Activated CD8-positive, alpha-beta memory T cell treated with anti-CD3 and anti-CD28 coated beads for 1 hour (primary cell): ENCODE results near the gene PIGL.
"Not testable (repeated sequence)": the region's sequence is repeated elsewhere in the genome, so short reads cannot be mapped to it uniquely, and the experiment has no call there.

Experiments used
- DNase-seq, 2 donors: peaks; one replicate each; pipeline ENCODE4 v3.0.0-alpha.2; 2020; ENCODE audit warnings: low read depth in 1 of 2; ENCODE audit errors: extremely low read depth in 1 of 2

Gene PIGL

GRCh38 chr17:16273499-16273898 lies 56.5 kb downstream of the PIGL start:
- no peak for DNase-seq

DNA sequence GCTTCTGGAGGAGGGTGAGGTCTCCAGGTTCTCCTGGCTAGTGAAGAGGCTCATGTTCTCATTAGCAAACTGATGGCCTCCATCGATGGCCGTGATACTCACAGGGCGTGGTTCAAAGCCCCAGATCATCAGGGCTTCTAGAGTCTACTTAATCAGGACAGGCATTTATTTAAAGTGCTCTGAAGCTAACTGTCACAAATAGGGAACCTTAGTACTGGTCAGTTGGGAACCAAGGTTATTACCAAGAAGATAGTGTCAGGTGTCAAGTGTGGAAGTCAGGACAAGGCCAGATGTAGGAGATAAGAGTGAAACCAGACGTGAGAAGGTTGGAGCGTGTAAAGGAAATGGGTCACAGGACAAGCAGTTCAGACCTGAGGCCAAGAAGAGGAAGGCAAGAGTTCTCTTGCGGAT lies 56.9 kb downstream of the PIGL start:
- DNase-seq = no peak

DNA sequence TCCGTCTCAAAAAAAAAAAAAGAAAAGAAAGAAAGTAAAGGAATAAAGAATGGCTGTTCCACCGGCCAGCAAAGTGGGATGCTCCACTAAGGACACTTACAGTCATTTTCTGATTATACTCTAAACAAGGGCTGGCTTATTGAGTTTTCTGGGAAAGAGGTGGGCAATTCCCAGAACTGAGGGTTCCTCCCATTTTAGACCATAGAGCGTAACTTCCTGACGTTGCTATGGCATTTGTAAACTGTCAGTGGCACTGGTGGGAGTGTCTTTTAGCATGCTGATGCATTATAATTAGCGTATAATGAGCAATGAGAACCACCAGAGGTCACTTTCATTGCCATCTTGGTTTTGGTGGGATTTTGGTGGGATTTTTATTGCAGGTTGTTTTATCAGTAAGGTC lies 58.0 kb downstream of the PIGL start:
- no peak for DNase-seq

GRCh38 chr17:16277163-16277562 lies 60.2 kb downstream of the PIGL start:
- no peak for DNase-seq

GRCh38 chr17:16281351-16281750 lies 64.3 kb downstream of the PIGL start:
- no peak for DNase-seq

DNA sequence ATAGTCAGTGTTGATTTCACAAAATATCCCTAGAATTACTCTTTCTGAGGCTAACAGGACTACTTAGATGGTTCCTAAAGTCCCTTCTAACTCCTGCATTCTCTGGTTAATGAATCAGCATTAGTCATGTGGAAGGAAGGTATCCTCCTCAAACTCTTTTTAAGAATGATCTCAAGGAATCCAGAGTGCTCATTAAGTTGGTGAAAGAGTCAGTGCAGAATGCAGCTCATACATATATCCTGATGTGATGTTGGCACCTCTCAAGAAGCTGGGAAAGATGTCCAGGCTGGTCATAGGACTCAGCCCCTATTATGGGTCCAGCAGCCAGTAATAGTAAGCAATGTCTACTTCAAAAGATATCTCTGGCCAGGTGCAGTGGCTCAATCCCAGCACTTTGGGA lies 65.5 kb downstream of the PIGL start:
- no peak for DNase-seq

DNA sequence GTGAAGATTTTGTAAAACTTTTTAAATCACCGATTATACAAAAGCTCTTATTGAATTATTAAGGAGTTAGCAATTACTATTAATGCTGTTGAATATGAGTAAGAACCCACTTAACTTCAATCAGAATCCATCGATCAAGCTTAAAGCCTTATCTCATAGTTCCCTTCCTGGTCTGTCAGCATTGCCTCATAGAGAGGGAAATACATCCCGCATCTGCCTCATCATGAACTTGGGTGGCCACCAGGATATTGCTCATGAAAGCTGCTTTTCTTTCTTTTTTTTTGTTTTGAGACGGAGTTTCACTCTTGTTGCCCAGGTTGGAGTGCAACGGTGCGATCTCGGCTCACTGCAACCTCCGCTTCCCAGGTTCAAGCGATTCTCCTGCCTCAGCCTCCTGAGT lies 66.7 kb downstream of the PIGL start:
- DNase-seq = no peak

- no peak for DNase-seq
These were observed 68.6 kb downstream of the PIGL start for GRCh38 chr17:16285646-16286008.

DNA sequence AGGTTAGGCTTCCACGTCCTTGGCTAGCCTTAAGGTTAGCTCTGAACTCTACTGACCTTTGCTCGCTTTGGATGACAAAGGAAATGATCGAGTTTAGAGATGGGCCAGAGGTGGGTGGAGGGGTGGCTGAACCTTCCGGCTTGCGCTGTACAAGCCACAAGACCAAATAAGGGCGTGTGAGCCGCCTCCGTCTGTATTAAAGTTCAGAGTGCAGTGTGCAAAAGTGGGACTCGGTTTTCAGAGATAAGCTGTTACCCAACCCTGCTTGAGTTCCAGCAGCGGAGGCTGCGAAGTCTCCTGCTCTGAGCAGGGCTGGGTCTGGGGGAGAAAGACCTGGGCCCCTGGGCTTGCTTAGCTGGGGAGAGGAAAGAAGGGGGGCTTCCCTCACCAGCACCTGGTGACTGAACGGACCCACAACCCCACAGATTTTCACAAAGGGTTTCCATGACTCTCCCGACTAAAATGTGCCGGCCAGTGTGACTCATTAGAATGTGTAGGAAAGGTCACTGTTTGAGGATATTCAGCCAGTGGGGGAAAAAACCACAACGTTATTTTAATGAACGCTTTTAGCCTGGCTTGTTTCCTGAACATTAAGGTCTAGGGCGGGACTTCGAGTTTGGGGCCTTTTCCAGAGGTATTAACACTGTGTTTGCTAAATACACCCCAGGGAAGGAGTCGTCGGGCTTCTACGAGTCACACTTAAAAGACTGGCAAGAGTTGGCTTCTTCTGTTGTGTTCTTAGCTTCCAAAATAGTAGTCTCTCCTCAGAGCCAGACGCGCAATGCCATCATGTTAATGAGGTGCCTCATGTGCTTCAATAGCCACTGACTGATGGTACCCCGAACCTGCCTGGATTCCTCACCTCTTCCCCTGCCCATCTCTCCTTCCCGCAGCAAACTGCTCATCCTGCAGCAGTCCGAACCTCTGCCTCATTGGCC lies 69.3 kb downstream of the PIGL start:
- peak; percentile 34 to 51 for DNase-seq

DNA sequence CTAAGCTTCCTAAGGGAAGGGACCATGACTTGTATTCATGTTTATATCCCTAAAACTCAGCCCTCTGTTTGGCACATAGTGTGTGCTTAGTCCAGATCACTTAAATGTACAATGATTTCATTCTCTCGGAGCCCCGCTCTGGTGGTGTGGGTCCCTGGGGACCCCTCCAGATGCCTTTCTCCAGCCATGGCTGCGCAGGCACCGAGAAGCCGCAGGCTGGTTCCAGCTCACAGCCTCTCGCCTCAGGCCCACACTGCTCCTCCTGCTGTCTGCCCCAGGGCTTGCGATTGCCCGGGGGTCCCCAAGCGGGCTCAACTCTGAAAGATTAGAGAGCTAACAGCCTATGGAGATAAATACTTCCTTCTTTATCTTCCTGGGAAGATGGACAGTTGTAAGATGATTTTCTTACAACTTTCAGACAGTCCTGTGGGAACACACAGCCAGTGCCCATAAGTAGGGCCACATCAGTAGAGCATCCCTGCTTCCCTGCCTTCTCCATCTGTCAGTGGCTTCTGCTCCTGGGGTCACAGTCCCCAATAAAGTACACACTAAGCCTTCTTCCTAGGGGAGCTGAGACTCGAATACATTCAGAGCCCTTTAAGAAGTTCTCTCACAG lies 70.0 kb downstream of the PIGL start:
- no peak for DNase-seq

GRCh38 chr17:16287563-16288027 lies 70.6 kb downstream of the PIGL start:
- no peak for DNase-seq

DNA sequence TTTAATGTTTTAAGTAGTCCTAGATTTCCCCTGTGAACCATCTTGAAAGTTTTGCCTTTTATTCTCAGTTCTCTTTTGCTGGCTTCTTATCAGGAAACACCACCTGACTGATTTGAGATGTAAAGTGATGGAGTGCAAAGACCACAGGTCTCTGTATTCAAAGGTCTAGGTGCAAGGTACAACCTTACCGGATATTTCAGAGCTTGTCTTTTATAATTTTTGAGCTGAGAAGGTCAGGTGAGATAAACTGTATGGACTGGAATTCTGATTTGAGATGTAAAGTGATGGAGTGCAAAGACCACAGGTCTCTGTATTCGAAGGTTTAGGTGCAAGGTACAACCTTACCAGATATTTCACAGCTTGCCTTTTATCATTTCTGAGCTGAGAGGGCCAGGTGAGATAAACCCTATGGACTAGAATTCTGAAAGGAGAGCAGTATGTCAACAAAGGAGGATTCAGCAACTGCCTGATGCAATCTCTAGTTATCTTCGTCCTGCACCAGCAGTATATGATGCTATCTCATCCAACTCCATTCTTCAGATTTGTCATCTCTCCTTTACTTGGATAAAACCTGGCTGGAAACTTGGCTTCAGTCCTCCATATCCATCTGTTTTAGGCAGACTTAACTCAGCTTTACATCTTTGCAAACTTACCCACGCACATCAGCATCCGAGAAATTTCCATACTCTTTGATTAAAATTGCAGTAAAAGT lies 72.0 kb downstream of the PIGL start:
- no peak for DNase-seq

DNA sequence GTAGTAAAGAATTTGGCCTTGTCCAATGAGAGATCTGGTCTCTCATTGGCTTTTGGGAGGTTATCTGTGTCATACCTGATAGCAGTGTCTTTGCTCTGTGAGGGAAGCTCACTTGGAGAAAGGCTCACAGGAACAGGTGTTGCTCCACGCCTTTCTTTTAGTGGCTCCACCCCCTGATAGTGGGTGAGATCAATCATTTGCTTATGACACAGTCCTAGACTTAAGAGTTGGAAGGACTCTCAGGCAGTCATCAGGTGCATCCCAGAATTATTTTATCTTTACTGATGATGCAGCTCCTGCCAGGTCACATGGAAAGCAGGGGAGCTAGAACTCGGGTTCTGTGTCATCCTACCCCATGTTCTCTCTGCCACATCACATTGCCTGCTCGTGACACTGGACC lies 76.9 kb downstream of the PIGL start:
- no peak for DNase-seq

DNA sequence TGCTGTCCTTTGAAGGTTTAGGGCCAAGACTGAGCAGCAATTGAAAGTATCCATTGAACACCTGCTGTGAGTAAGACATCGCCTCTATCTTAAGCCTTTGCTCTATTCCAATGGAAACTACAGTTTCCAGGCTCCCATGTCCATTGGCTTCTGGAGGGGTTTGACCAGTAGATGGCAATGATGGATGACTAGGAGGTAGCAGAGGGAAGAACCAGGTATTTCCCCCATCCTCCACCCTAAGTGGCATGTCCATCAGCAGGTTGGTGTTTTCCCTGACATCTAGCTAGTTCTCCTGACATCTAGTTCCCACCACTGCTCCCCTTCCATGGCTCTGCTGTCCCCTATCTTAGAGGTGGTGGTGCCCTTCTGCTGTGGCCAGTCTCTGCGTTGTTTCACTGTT lies 77.5 kb downstream of the PIGL start:
- no peak for DNase-seq

DNA sequence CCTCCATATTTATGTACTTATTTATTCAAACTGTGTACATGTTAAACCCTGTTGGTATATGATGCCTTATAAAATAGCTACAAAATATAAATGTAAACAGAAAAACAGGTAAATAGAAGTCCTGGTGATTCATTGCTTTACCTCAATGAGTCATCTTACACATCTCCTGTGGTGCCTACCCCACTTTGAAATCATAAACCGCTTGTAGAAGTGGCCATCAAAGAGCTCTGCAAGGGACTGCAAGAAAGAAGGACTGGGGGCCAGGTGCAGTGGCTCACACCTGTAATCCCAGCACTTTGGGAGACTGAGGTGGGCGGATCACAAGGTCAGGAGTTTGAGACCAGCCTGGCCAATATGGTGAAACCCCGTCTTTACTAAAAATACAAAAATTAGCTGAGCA lies 79.1 kb downstream of the PIGL start:
- DNase-seq = not testable (repeated sequence)

GRCh38 chr17:16297367-16298139 lies 80.5 kb downstream of the PIGL start:
- DNase-seq = no peak

DNA sequence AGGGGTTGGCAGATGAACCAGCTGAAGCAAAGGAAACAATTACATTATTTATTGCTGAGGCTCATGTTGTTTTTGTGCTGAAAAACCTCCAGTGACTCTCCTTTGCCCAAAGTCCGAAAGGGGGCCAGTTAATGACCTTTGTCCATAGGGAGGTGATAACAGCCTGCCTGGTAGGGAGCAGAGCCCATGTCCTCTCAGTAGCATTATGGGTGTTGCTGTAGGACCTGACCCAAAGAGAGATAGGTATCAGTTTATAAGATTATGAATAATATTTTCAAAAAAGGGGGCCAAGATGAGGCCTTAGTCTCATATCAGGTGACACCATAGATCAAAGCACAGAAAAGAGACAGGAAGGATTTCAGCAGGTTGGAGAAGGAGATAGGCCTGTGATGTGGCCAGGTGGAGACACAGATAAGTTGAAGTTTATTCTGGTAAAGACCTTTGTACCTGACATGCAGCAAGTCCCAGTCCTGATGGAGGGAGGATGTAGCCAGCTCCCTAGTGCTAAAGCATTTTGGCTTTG lies 81.2 kb downstream of the PIGL start:
- no peak for DNase-seq

- DNase-seq = no peak
These were observed 83.5 kb downstream of the PIGL start for GRCh38 chr17:16300554-16300953.

DNA sequence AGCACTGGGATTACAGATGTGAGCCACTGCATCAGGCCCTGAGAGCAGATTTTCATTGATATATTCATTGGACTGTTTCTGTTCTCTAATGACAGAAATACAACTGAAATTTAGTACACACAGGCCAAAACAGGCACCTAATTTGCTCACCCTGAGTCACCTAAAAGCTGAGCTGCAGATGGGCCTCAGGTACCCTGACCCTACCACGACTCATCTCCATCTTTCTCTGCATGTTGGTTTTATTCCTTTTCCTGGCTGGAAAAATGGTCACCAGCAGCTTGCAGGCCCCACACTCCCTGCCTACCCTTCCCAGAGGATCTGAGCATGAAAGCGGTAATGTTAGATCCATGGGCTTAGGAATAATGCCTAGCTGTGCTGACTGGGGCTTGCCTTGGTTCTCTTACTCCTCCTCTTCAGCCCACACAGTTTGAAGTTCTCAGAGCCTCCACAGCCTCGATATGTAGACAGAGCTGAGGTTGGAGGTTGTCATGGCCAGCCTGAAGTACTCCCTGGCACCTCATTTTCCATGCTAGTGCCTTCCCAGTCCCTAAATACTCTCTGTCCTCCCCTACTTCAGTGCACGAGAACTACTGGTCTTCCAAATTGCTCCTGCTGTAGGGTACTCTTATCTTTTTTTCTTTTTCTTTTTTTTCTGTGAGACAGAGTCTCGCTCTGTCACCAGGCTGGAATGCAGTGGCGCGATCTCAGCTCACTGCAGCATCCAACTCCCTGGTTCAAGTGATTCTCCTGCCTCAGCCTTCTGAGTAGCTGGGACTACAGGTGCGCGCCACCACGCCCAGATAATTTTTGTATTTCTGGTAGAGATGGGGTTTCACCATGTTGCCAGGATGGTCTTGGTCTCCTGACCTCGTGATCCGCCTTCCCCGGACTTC lies 85.2 kb downstream of the PIGL start:
- DNase-seq = no peak

- DNase-seq = no peak
These were observed 85.8 kb downstream of the PIGL start for GRCh38 chr17:16302856-16303255.
